Measurements from ENCODE around the gene ARSD.

- no peak for TF ChIP-seq CTCF (IDR thresholded peaks at IDR 0.05)
- no peak for TF ChIP-seq ZFX (IDR thresholded peaks at IDR 0.05; ENCODE audit: borderline replicate concordance)
These were observed 54.7 kb downstream of the ARSD start for GRCh38 chrX:2874222-2875135.

All from 22Rv1 (cell line).